BLaER1 treated with 17β-estradiol and CSF1 and Interleukin-3, amounts not matched to agents 10 nM and 100 nM (cell line): ENCODE results near the gene DDX6.
A peak's percentile ranks its signal among the peaks of the same experiment; 100 is the strongest.
"Not testable (repeated sequence)": the region's sequence is repeated elsewhere in the genome, so short reads cannot be mapped to it uniquely, and the experiment has no call there.

Experiments
- H3K27ac ChIP-seq, 11 experiments: shearing (Covaris generic); formaldehyde crosslinking; 2 replicates each; pipeline ENCODE4 v1.8.1; 2022
- H3K27me3 ChIP-seq, 11 experiments: shearing (Covaris generic); formaldehyde crosslinking; 2 replicates each; pipeline ENCODE4 v1.8.1; 2022
- H3K36me3 ChIP-seq, 11 experiments: shearing (Covaris generic); formaldehyde crosslinking; 2 replicates each; pipeline ENCODE4 v1.8.1; 2022
- H3K4me1 ChIP-seq, 10 experiments: shearing (Covaris generic); formaldehyde crosslinking; 2 replicates each; pipeline ENCODE4 v1.8.1; 2022
- H3K4me2 ChIP-seq, 11 experiments: shearing (Covaris generic); formaldehyde crosslinking; 2 replicates each; pipeline ENCODE4 v1.8.1; 2022
- H3K4me3 ChIP-seq, 10 experiments: shearing (Covaris generic); formaldehyde crosslinking; 2 replicates each; pipeline ENCODE4 v1.8.1; 2022
- H3K9ac ChIP-seq, 11 experiments: shearing (Covaris generic); formaldehyde crosslinking; 2 replicates each; pipeline ENCODE4 v1.8.1; 2022
- H3K9me3 ChIP-seq, 11 experiments: shearing (Covaris generic); formaldehyde crosslinking; replicated peaks in 1 of 11; 2 replicates each; pipeline ENCODE4 v1.8.1; 2022
- H4K20me1 ChIP-seq, 11 experiments: shearing (Covaris generic); formaldehyde crosslinking; 2 replicates each; pipeline ENCODE4 v1.8.1; 2022
- Cebpa-rat ChIP-seq, 11 experiments: shearing (Covaris generic); IDR thresholded peaks; 2 replicates each; pipeline ENCODE4 v1.8.1; 2022

Gene DDX6

DNA sequence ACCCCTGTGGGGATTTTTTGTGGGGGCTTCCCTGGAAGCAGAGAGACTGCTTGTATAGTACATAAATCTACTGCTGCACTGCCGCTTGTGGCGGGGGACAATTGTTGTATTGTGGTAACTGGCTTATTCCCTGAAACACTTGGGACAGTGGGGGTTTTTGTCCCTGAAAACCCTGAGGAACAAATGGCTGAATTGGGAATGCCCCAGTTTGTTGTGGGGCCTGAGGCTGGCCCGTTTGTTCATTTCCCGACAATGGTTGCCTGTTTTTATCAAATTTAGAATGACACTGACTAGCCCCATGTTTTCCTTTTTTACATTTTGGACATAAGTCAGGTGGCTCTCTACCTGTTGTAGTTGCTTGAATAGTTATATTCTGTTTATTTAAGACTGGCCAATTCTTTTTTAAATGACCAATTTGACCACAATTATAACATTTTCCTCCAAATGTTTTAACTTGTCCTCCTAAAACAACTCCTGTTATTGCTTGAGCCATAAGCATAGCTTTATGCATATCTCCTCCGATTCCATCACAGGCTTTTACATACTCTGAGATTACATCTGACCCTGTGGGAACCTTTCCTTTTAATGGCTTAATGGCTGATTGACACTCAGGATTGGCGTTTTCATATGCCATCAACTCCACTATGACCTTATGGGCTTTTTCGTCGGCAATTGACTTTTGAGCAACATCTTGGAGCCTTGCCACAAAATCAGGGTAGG lies 63.8 kb downstream of the DDX6 start:
- H3K27me3 ChIP-seq, H3K27ac ChIP-seq, H3K4me1 ChIP-seq, H3K9ac ChIP-seq, H3K4me3 ChIP-seq, H3K36me3 ChIP-seq, H4K20me1 ChIP-seq, H3K4me2 ChIP-seq: not testable (repeated sequence)
- H3K9me3 ChIP-seq = peaks cover 0 to 19% (median 16%) of the 10 kb centered on the region in 11 experiments; a peak in 16 of 22 replicates

DNA sequence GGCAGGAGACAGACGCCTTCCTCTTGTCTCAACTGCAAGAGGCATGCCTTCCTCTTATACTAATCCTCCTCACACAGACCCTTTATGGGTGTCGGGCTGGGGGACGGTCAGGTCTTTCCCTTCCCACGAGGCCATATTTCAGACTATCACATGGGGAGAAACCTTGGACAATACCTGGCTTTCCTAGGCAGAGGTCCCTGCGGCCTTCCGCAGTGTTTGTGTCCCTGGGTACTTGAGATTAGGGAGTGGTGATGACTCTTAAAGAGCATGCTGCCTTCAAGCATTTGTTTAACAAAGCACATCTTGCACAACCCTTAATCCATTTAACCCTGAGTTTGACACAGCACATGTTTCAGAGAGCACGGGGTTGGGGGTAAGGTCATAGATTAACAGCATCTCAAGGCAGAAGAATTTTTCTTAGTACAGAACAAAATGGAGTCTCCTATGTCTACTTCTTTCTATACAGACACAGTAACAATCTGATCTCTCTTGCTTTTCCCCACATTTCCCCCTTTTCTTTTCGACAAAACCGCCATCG lies 69.4 kb downstream of the DDX6 start:
- H4K20me1 ChIP-seq, H3K9ac ChIP-seq, H3K27ac ChIP-seq, H3K36me3 ChIP-seq, H3K4me3 ChIP-seq, H3K4me1 ChIP-seq, H3K9me3 ChIP-seq, H3K4me2 ChIP-seq, H3K27me3 ChIP-seq: not testable (repeated sequence)

DNA sequence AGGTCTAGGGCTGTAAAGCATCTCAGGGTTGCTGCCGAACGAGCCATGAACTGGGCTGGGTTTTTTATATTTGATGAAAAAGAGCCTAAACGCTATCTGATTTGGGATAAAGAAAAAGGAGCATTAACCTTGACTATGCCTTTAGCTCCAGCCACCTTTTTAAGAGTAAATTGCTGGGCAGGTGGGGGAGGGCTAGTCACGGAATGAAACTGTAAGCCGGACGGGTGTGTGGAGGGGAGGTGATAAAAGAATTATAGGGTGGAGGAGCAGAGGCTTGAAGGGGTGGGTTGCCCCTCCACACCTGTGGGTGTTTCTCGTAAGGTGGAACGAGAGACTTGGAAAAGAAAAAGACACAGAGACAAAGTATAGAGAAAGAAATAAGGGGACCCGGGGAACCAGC lies 70.2 kb downstream of the DDX6 start:
- not testable (repeated sequence) for H3K36me3 ChIP-seq, H4K20me1 ChIP-seq, H3K4me3 ChIP-seq, H3K27me3 ChIP-seq, H3K9me3 ChIP-seq, H3K9ac ChIP-seq, H3K27ac ChIP-seq, H3K4me2 ChIP-seq
- H3K4me1 ChIP-seq = peaks cover 3 to 11% (median 4%) of the 10 kb centered on the region in 10 experiments

DNA sequence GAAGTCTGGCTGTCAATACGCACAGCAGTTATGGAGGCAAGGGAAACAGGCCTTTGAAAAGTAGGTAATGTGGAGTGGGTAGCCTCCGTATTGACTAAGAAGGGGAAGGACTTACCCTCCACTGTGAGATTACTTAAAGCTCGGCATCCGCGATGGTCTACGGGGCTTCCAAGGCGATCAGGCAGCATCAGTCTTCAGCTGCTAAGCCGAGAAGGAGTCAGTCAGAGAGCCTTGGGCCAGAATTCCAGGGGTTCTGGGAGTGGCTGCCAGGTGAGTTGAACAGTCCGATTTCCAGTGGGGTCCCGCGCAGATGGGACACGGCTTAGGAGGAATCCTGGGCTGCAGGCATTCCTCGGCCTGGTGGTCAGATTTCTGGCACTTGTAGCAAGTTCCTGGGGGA lies 70.9 kb downstream of the DDX6 start:
- H3K9me3 ChIP-seq, H3K27me3 ChIP-seq, H3K9ac ChIP-seq, H4K20me1 ChIP-seq, H3K27ac ChIP-seq, H3K36me3 ChIP-seq, H3K4me2 ChIP-seq, H3K4me3 ChIP-seq: not testable (repeated sequence)
- peaks cover 9 to 18% (median 10%) of the 10 kb centered on the region in 10 experiments for H3K4me1 ChIP-seq

DNA sequence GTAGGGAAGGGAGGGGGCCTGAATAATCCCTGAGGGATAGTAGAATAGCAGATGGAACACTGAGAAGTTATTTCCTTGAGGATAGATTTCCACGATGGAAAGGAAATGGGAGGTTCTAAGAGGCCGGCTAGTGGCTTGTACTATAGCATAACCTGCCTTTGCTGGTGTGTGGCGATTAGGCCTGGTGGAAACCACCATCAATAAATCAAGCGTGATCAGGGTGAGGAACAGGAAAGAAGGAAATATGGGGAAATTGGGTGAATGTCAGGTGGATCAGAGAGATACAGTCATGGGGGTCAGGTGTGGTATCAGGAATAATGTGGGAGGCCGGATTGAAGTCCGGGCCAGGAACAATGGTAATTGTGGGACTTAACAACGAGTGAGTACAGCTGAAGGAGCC lies 72.4 kb downstream of the DDX6 start:
- not testable (repeated sequence) for H3K27me3 ChIP-seq, H4K20me1 ChIP-seq, H3K36me3 ChIP-seq, H3K4me3 ChIP-seq, H3K4me2 ChIP-seq, H3K9ac ChIP-seq, H3K27ac ChIP-seq, H3K9me3 ChIP-seq
- H3K4me1 ChIP-seq = peaks cover 9 to 21% (median 12%) of the 10 kb centered on the region in 10 experiments

DNA sequence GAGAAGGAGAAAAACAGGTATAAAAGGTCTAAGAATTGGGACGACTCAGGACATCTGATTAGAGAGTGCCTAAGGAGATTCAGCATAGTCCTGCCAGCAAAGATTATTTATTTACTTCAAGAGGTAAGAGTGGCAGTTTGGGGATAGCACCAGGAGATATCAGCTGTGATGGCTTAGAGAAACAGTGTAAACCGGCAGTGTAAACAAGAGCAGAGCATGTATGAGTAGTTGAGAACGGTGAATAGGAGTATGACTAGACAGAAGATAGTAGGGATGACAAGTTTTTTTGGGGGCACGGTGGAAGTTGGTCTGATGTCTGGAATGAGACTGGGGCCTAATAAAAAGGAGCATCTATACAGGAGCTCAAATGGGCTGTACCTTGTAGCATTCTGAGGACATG lies 73.2 kb downstream of the DDX6 start:
- H3K9me3 ChIP-seq, H3K27me3 ChIP-seq, H3K36me3 ChIP-seq, H4K20me1 ChIP-seq, H3K4me3 ChIP-seq, H3K27ac ChIP-seq, H3K4me2 ChIP-seq, H3K9ac ChIP-seq: not testable (repeated sequence)
- H3K4me1 ChIP-seq = peaks cover 9 to 21% (median 12%) of the 10 kb centered on the region in 10 experiments

DNA sequence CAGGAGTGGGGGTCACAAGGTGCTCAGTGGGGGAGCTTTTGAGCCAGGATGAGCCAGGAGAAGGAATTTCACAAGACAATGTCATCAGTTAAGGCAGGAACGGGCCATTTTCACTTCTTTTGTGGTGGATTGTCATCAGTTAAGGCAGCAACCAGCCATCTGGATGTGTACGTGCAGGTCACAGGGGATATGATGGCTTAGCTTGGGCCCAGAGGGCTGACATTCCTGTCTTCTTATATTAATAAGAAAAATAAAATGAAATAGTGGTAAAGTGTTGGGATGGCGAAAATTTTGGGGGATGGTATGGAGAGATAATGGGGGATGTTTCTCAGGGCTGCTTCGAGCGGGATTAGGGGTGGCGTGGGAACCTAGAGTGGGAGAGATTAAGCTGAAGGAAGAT lies 73.7 kb downstream of the DDX6 start:
- H3K9ac ChIP-seq, H3K27me3 ChIP-seq, H4K20me1 ChIP-seq, H3K27ac ChIP-seq, H3K4me3 ChIP-seq, H3K4me2 ChIP-seq, H3K9me3 ChIP-seq, H3K36me3 ChIP-seq: not testable (repeated sequence)
- H3K4me1 ChIP-seq = peaks cover 9 to 21% (median 12%) of the 10 kb centered on the region in 10 experiments

DNA sequence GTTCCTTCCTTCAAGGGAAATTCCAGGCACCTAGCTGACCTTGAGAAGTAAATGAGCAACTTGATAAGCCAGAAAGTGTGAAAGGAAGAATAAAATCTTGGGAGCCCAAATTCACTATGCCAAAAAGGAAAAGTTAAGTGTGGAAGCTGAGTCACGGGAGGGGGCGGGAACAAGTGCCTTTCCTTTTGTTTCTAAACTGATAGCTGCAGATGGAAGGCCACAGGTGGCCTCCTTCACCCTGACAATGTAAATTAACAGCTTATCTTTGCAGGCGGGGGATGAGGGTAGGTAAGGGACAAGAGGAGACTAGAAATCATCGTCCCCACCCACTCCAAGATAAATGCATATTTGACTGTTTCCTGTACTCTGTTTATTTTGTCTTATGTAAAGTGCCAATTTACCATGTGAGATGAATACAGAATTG lies 75.1 kb downstream of the DDX6 start:
- H4K20me1 ChIP-seq = no peaks in the 10 kb centered on the region
- no peaks in the 10 kb centered on the region for H3K9me3 ChIP-seq
- peaks cover 9 to 21% (median 12%) of the 10 kb centered on the region in 10 experiments for H3K4me1 ChIP-seq
- H3K36me3 ChIP-seq = no peaks in the 10 kb centered on the region; a peak in 1 of 22 replicates
- TF ChIP-seq Cebpa-rat (IDR thresholded peaks at IDR 0.05) = no peak
- no peaks in the 10 kb centered on the region for H3K27me3 ChIP-seq
- H3K4me3 ChIP-seq = no peak overlapping the region
- H3K27ac ChIP-seq = peak overlapping the region in 3 of 11 experiments; percentile 13 to 38 (median 30); a peak in 4 of 22 replicates
- peak overlapping the region in 5 of 11 experiments; percentile 0 to 54 (median 15); a peak in 6 of 22 replicates for H3K9ac ChIP-seq
- peak overlapping the region; percentile 10 to 68 (median 51); a peak in 21 of 22 replicates for H3K4me2 ChIP-seq

DNA sequence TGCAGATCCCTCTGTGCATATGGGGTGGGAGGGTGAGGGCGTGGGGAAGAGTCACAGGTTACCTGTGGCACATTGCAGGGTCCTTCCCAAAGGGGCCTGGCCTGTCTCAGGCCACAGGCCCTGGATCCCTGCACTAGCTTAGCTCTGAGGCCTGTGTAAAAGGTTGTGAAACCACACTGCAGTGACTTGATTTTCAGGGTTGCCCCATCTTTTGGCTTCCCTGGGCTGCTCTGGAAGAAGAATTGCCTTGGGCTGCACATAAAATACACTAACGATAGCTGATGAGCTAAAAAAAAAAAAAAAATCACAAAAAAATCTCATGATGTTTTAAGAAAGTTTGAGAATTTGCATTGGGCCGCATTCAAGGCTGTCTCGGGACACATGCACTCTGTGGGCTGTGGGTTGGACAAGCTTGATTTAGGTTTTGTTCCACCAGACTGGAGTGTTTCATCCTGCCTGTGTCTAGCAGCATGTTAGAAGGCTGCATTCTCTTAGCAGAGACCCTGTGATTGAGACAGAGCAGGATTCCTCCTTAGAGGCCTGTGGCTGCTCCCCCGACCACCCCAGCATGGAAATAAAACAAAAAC lies 75.6 kb downstream of the DDX6 start:
- TF ChIP-seq Cebpa-rat (IDR thresholded peaks at IDR 0.05) = 0 out of 22 replicates have a peak, but pooled peaks of 1 of the 11 experiments have one; percentile 6
- Histone ChIP-seq H4K20me1 (no peaks in the 10 kb centered on the region), H3K4me2 (peak overlapping the region; percentile 10 to 68 (median 51); a peak in 21 of 22 replicates), H3K9ac (peak overlapping the region in 6 of 11 experiments; percentile 0 to 54 (median 12); a peak in 9 of 22 replicates), H3K27ac (peak overlapping the region in 3 of 11 experiments; percentile 13 to 38 (median 30); a peak in 4 of 22 replicates), H3K27me3 (no peaks in the 10 kb centered on the region), H3K36me3 (no peaks in the 10 kb centered on the region; a peak in 1 of 22 replicates), H3K9me3 (no peaks in the 10 kb centered on the region), H3K4me3 (no peak overlapping the region), H3K4me1 (peaks cover 9 to 21% (median 12%) of the 10 kb centered on the region in 10 experiments)

DNA sequence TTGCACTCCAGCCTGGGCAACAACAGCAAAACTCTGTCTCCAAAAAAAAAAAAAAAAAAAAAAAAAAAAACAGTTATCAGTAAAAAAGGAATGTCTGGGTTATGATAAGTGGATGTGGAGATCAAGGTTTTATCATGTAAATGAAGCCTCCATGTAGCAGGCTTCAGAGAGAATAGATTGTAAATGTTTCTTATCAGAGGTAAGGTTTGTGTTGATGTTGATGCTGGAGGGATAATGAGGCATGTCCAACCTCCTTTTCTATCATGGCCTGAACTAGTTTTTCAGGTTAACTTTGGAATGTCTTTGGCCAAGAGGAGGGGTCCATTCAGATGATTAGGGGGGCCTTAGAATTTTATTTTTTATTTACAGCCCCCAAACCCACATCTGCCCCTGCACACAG lies 76.1 kb downstream of the DDX6 start:
- Histone ChIP-seq H3K27ac (no peak overlapping the region), H3K9me3 (no peaks in the 10 kb centered on the region), H3K9ac (no peak overlapping the region), H3K4me3 (no peak overlapping the region), H3K4me2 (peak overlapping the region in 5 of 11 experiments; percentile 37 to 68 (median 59); a peak in 5 of 22 replicates), H4K20me1 (no peaks in the 10 kb centered on the region), H3K36me3 (no peaks in the 10 kb centered on the region; a peak in 1 of 22 replicates), H3K27me3 (no peaks in the 10 kb centered on the region), H3K4me1 (peaks cover 9 to 21% (median 12%) of the 10 kb centered on the region in 10 experiments)
- no peak for TF ChIP-seq Cebpa-rat (IDR thresholded peaks at IDR 0.05)

DNA sequence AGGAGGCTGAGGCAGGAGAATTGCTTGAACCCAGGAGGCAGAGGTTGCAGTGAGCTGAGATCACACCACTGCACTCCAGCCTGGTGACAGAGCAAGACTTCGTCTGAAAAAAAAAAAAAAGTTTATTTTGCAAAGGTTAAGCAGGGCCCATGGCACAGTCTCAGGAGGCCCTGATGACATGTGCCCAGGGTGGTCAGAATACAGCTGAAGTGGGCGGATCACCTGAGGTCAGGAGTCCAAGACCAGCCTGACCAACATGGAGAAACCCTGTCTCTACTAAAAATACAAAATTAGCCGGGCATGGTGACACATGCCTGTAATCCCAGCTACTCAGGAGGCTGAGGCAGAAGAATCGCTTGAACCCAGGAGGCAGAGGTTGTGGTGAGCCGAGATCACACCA lies 76.5 kb downstream of the DDX6 start:
- not testable (repeated sequence) for H3K27ac ChIP-seq, H3K36me3 ChIP-seq, H3K4me2 ChIP-seq, H3K9ac ChIP-seq, H3K4me3 ChIP-seq, H3K27me3 ChIP-seq, H4K20me1 ChIP-seq, H3K9me3 ChIP-seq
- peaks cover 9 to 21% (median 12%) of the 10 kb centered on the region in 10 experiments for H3K4me1 ChIP-seq
